K562 (cell line): ENCODE measurements around the gene TNFSF11. TPM values are rescaled to one million over a fixed set of nuclear protein-coding genes. Genes with fewer than 3 reads are reported as not detected.

ENCODE experiments used
- ATAC-seq: fragments of 200-7000 bp; cut with Tn5 transposase; 3 replicates; pipeline ENCODE4 v1.9.1; 2020; ENCODE audit warnings: moderate library complexity
- BruUV-seq: library from RNA; stranded (reverse); fragments of 400-500 nt; replicated peaks from 2 replicates; lab custom pipeline; 2021; lab: Mats Ljungman, UMichigan
- CTCF ChIA-PET: fragments of 300-600 bp; formaldehyde crosslinking; extraction: SDS; loops from one replicate; lab custom pipeline; 2021; ENCODE audit warnings: low intra/inter-chr PET ratio; lab: Yijun Ruan, JAX
- POLR2A ChIA-PET: fragments of 300-600, 350-650 bp; sonication (Branson Sonifier 250); formaldehyde crosslinking; extraction: SDS; loops from one replicate; lab custom pipeline; 2021; ENCODE audit warnings: antibody characterized with exemption, inconsistent platforms; lab: Yijun Ruan, JAX
- DNase-seq, 4 experiments: peaks; one replicate each; pipeline versions ENCODE4 v3.0.0 to v3.0.0-alpha.2; 2011 to 2018; ENCODE audit warnings: low spot score in 3 of 4, mixed read lengths in 3 of 4; ENCODE audit errors: extremely low read depth in 1 of 4
- FAIRE-seq: peaks from 2 replicates; lab custom pipeline; 2011; peaks lifted over from hg19 to GRCh38; lab: Jason Lieb, UNC
- H2AFZ ChIP-seq: 2 replicates; pipeline ENCODE4 v1.6.0; 2011; ENCODE audit warnings: low read depth, low read length, control low read depth, inconsistent platforms
- H3K27ac ChIP-seq: fragments of 200-600 bp; 3 replicates; pipeline ENCODE4 v1.8.0; 2011; ENCODE audit warnings: low read depth, mild to moderate bottlenecking, control low read depth, inconsistent platforms, low read length, moderate library complexity, mixed read lengths; ENCODE audit errors: extremely low read depth
- H3K27me3 ChIP-seq, 2 experiments: fragments of 300-600 bp in 1 of 2; 2 replicates in 1 of 2; 3 replicates in 1 of 2; pipeline versions ENCODE4 v1.6.0 to v1.8.0; 2011; ENCODE audit warnings: inconsistent platforms in 2 of 2, low read length in 2 of 2, mild to moderate bottlenecking in 1 of 2, mixed read lengths in 1 of 2, moderate library complexity in 1 of 2; ENCODE audit not compliant: control insufficient read depth in 2 of 2, insufficient read depth in 2 of 2
- H3K36me3 ChIP-seq: fragments of 300-600 bp; 3 replicates; pipeline ENCODE4 v1.8.0; 2011; ENCODE audit warnings: mild to moderate bottlenecking, low read length, inconsistent platforms; ENCODE audit not compliant: control insufficient read depth, insufficient read depth
- H3K4me1 ChIP-seq, 2 experiments: fragments of 200-600 bp in 1 of 2; replicated peaks in 1 of 2; 2 replicates in 1 of 2; 3 replicates in 1 of 2; pipeline versions ENCODE4 v1.5.1 to v1.8.0; 2011; ENCODE audit warnings: inconsistent platforms in 2 of 2, low read length in 2 of 2, mild to moderate bottlenecking in 1 of 2, mixed read lengths in 1 of 2, moderate library complexity in 1 of 2; ENCODE audit not compliant: control insufficient read depth in 2 of 2, insufficient read depth in 2 of 2
- H3K4me2 ChIP-seq: 2 replicates; pipeline ENCODE4 v1.6.1; 2011; ENCODE audit warnings: low read length, control low read depth, inconsistent platforms, mixed read lengths; ENCODE audit not compliant: insufficient read depth
- H3K4me3 ChIP-seq: fragments of 200-600 bp; sonication (generic), shearing (Covaris generic); 2 replicates; pipeline ENCODE4 v1.5.1; 2016; ENCODE audit warnings: control low read depth, inconsistent platforms
- H3K79me2 ChIP-seq: fragments of 200-600 bp; 3 replicates; pipeline ENCODE4 v1.8.0; 2011; ENCODE audit warnings: low read length, inconsistent platforms; ENCODE audit not compliant: control insufficient read depth, insufficient read depth
- H3K9ac ChIP-seq, 2 experiments: 2 replicates each; pipeline versions ENCODE4 v1.6.0 to v1.6.1; 2011; ENCODE audit warnings: low read depth in 2 of 2, low read length in 2 of 2, control low read depth in 1 of 2, inconsistent platforms in 1 of 2, mild to moderate bottlenecking in 1 of 2, mixed read lengths in 1 of 2; ENCODE audit not compliant: insufficient read depth in 1 of 2
- H3K9me1 ChIP-seq: one replicate; pipeline ENCODE4 v1.6.0; 2011; ENCODE audit warnings: inconsistent platforms, mild to moderate bottlenecking, low read length, moderate library complexity; ENCODE audit not compliant: control insufficient read depth, insufficient read depth
- H3K9me3 ChIP-seq: replicated peaks from 2 replicates; pipeline ENCODE4 v1.5.1; 2011; ENCODE audit warnings: low read depth, low read length, inconsistent platforms; ENCODE audit not compliant: control insufficient read depth, insufficient read depth
- H4K20me1 ChIP-seq: replicated peaks from 2 replicates; pipeline ENCODE4 v1.6.1; 2011; ENCODE audit warnings: low read length, inconsistent platforms, mixed read lengths; ENCODE audit not compliant: control insufficient read depth, insufficient read depth
- CBX1 ChIP-seq: sonication (generic); IDR thresholded peaks from 2 replicates; pipeline ENCODE4 v1.6.1; 2016; ENCODE audit warnings: antibody characterized with exemption, low read depth, mild to moderate bottlenecking
- DLX4 ChIP-seq: fragments of 250-450 bp; sonication (Bioruptor Pico); IDR thresholded peaks from 2 replicates; pipeline ENCODE4 v1.6.1; 2021; ENCODE audit warnings: mild to moderate bottlenecking
- DNMT1 ChIP-seq: fragments of 450-650 bp; IDR thresholded peaks from 2 replicates; pipeline ENCODE4 v1.6.1; 2016; ENCODE audit warnings: antibody characterized with exemption, mild to moderate bottlenecking
- EP300 ChIP-seq: IDR thresholded peaks from 2 replicates; pipeline ENCODE4 v1.6.1; 2012; ENCODE audit warnings: low read length, improper control_type of control experiment
- FUS ChIP-seq: fragments of 200-400 bp; formaldehyde crosslinking; optimal IDR thresholded peaks from 2 replicates; pipeline ENCODE3; 2017; ENCODE audit warnings: low read depth, low read length
- GTF2F1 ChIP-seq: IDR thresholded peaks from 2 replicates; pipeline ENCODE4 v1.6.1; 2011; ENCODE audit warnings: low read depth, low read length, improper control_type of control experiment
- HEY1 ChIP-seq: fragments of 250-450 bp; sonication (Bioruptor Pico); IDR thresholded peaks from 2 replicates; pipeline ENCODE4 v1.5.0; 2020; ENCODE audit warnings: mild to moderate bottlenecking, moderate library complexity, borderline replicate concordance
- HMGN3 ChIP-seq: IDR thresholded peaks from 2 replicates; pipeline ENCODE4 v1.6.1; 2011; ENCODE audit warnings: borderline replicate concordance, low read depth, mild to moderate bottlenecking, mixed read lengths, low read length; ENCODE audit not compliant: insufficient read length; ENCODE audit errors: extremely low read depth
- KDM5B ChIP-seq: fragments of 200-600 bp; sonication (generic); IDR thresholded peaks from 2 replicates; pipeline ENCODE4 v1.6.1; 2012; ENCODE audit warnings: low read depth, mild to moderate bottlenecking, moderate library complexity, low read length, control low read depth, inconsistent platforms; ENCODE audit not compliant: insufficient replicate concordance
- MCM7 ChIP-seq, 2 experiments: fragments of 450-650 bp; IDR thresholded peaks; 2 replicates each; pipeline ENCODE4 v1.6.1; 2016 to 2018
- MEF2D ChIP-seq: conservative IDR thresholded peaks from 2 replicates; pipeline ENCODE4 v1.6.1; 2016; ENCODE audit warnings: low read depth, missing genetic modification characterization, missing compliant biosample characterization
- NCOA1 ChIP-seq: fragments of 450-650 bp; IDR thresholded peaks from 2 replicates; pipeline ENCODE4 v1.6.1; 2016; ENCODE audit warnings: low read depth
- NFE2 ChIP-seq: IDR thresholded peaks from 2 replicates; pipeline ENCODE4 v1.6.1; 2014; ENCODE audit warnings: antibody characterized with exemption, low read depth
- PBX2 ChIP-seq, 2 experiments: IDR thresholded peaks in 1 of 2; conservative IDR thresholded peaks in 1 of 2; 2 replicates each; pipeline ENCODE4 v1.6.1; 2016; ENCODE audit warnings: low read depth in 2 of 2, mild to moderate bottlenecking in 1 of 2, missing compliant biosample characterization in 1 of 2, missing genetic modification characterization in 1 of 2, moderate library complexity in 1 of 2
- PKNOX1 ChIP-seq: fragments of 450-650 bp; IDR thresholded peaks from 2 replicates; pipeline ENCODE4 v1.6.1; 2016
- SUPT5H ChIP-seq: fragments of 450-650 bp; IDR thresholded peaks from 2 replicates; pipeline ENCODE4 v1.6.1; 2016
- TARDBP ChIP-seq: fragments of 450-650 bp; IDR thresholded peaks from 2 replicates; pipeline ENCODE4 v1.6.1; 2016
- TOE1 ChIP-seq, 2 experiments: fragments of 450-650 bp in 1 of 2; sonication (generic) in 1 of 2; formaldehyde crosslinking in 1 of 2; IDR thresholded peaks; 2 replicates each; pipeline versions ENCODE4 v1.7.1 to v1.8.0; 2016 to 2022; ENCODE audit warnings: borderline replicate concordance in 2 of 2, mild to moderate bottlenecking in 2 of 2, antibody characterized with exemption in 1 of 2, inconsistent platforms in 1 of 2, low read depth in 1 of 2, missing genetic modification reagents in 1 of 2, moderate library complexity in 1 of 2
- ZBTB12 ChIP-seq: fragments of 250-450 bp; sonication (Bioruptor Pico); IDR thresholded peaks from 2 replicates; pipeline ENCODE4 v1.4.0; 2020
- WGBS: fragments of 100-300 bp; shearing (Covaris generic); methylation state at CpG from one replicate; pipeline ENCODE4 v1.1.6; 2016; ENCODE audit warnings: low coverage, mixed read lengths; ENCODE audit not compliant: insufficient coverage; ENCODE audit errors: missing lambda C conversion rate; 5-methylcytosine and 5-hydroxymethylcytosine counted together
- in situ Hi-C: fragments of 300-500 bp; cut with MboI; formaldehyde crosslinking; loops from 4 replicates; pipeline ENCODE4 v1.15.0; 2018; ENCODE audit warnings: inconsistent platforms, mixed read lengths
- intact Hi-C: fragments of 100-400 bp; cut with micrococcal nuclease; formaldehyde crosslinking; loops from 2 replicates; pipeline ENCODE4 v1.14.2; 2022
- polyA plus RNA-seq, 8 experiments: library from polyadenylated mRNA; depleted of rRNA in 4 of 8; stranded (reverse) in 5 of 8; unstranded in 3 of 8; fragments of >200 nt; fragmentation: Nextera tagmentation in 2 of 8; fragmentation: Illumina TruSeq in 1 of 8; extraction: Ambion mirVana in 2 of 8; extraction: Trizol in 1 of 8; gene quantifications; 2 replicates each; pipeline versions ENCODE4 v1.2.1 to v1.2.3, GENCODE V29; 2011 to 2014; ENCODE audit warnings: inconsistent platforms in 1 of 8, missing spikeins in 1 of 8
- total RNA-seq, 7 experiments: library from RNA; depleted of rRNA in 6 of 7; stranded (reverse); fragments of >200 nt in 6 of 7; fragmentation: Illumina TruSeq in 2 of 7; extraction: Trizol in 2 of 7; gene quantifications; 2 replicates each; pipeline versions ENCODE4 v1.2.1 to v1.2.3, GENCODE V29; 2011 to 2021; ENCODE audit warnings: low replicate concordance in 1 of 7

TNFSF11 gene
- total and polyA plus RNA-seq, 9 of the 15 experiments (the other 6 are each of a cell fraction or from before 2014, with no cell fraction given) = not detected

GRCh38 chr13:42567906-42568305 is 6.0 kb upstream of the TNFSF11 start:
- in situ Hi-C loops = no loop called here
- CTCF ChIA-PET = interaction anchor here (0.7 kb wide), 1 partner anchor 27 kb away, joined by 3 read pairs; no protein-coding TSS in a partner anchor
- no peak for FAIRE-seq
- TF ChIP-seq CBX1 (no peak), MEF2D (no peak), HEY1 (CRISPR knock-in tag) (no peak), DNMT1 (no peak), GTF2F1 (no peak), DLX4 (CRISPR knock-in tag) (no peak), ZBTB12 (CRISPR knock-in tag) (no peak), TARDBP (no peak), NFE2 (no peak), SUPT5H (no peak), MCM7 (IDR thresholded peaks at IDR 0.05) (no peak), HMGN3 (no peak), TOE1 (IDR thresholded peaks at IDR 0.05; ENCODE audit: borderline replicate concordance) (no peak), TOE1 (CRISPR knock-in tag; IDR thresholded peaks at IDR 0.05; ENCODE audit: borderline replicate concordance, low read depth) (no peak), PKNOX1 (no peak), EP300 (no peak), KDM5B (no peak), FUS (no peak), PBX2 (CRISPR knock-in tag; IDR thresholded peaks at IDR 0.05; ENCODE audit: low read depth) (no peak), PBX2 (tag; conservative IDR thresholded peaks at IDR 0.05; ENCODE audit: low read depth) (no peak), NCOA1 (no peak)

More at GRCh38 chr13:42567906-42568305, 6.0 kb upstream of the TNFSF11 start:
- no peak overlapping the region for H3K9ac ChIP-seq
- H2AFZ ChIP-seq = no peak overlapping the region
- no peaks in the 10 kb centered on the region for H3K36me3 ChIP-seq
- no TSS peak for BruUV-seq
- H3K79me2 ChIP-seq = no peaks in the 10 kb centered on the region
- H3K4me3 ChIP-seq = no peak overlapping the region
- no peaks in the 10 kb centered on the region for H3K4me1 ChIP-seq
- intact Hi-C loops = no loop called here
- H4K20me1 ChIP-seq = no peaks in the 10 kb centered on the region
- H3K9me3 ChIP-seq = no peaks in the 10 kb centered on the region
- POLR2A ChIA-PET = no interaction called here
- no peak overlapping the region for H3K27ac ChIP-seq
- no peak for ATAC-seq
- no peaks in the 10 kb centered on the region for H3K9me1 ChIP-seq
- DNase-seq = no peak
- 3% methylated on average over 2 of the region's 2 CpGs for WGBS
- H3K27me3 ChIP-seq = no peaks in the 10 kb centered on the region
- no peak overlapping the region for H3K4me2 ChIP-seq
